Tibial nerve (tissue), 4 donors: ENCODE measurements around the gene TMEM222. TPM values are rescaled to one million over a fixed set of nuclear protein-coding genes. Genes with fewer than 3 reads are reported as not detected.
"Not testable (repeated sequence)": the region's sequence is repeated elsewhere in the genome, so short reads cannot be mapped to it uniquely, and the experiment has no call there.

Experiments used
- DNase-seq, 2 donors: peaks; one replicate each; pipeline ENCODE4 v3.0.0-alpha.2; 2019; ENCODE audit warnings: low spot score in 2 of 2
- H3K27ac ChIP-seq, 4 donors: fragments of 200-600 bp; sonication (generic) in 3 of 4; one replicate each; pipeline ENCODE4 v1.5.1; 2017 to 2019; ENCODE audit warnings: mild to moderate bottlenecking in 1 of 4
- H3K27me3 ChIP-seq, 2 donors: fragments of 200-600 bp; sonication (generic) in 1 of 2; one replicate each; pipeline versions ENCODE4 v1.5.1 to v1.6.0; 2017 to 2019
- H3K36me3 ChIP-seq, 3 donors: fragments of 200-600 bp; sonication (generic); one replicate each; pipeline ENCODE4 v1.5.1; 2018 to 2019
- H3K4me1 ChIP-seq, 4 donors: fragments of 200-600 bp; sonication (generic) in 3 of 4; one replicate each; pipeline ENCODE4 v1.5.1; 2017 to 2019
- H3K4me3 ChIP-seq, 4 donors: fragments of 200-600 bp; sonication (generic) in 3 of 4; one replicate each; pipeline ENCODE4 v1.5.1; 2017 to 2019; ENCODE audit warnings: mild to moderate bottlenecking in 1 of 4, moderate library complexity in 1 of 4
- H3K9me3 ChIP-seq, 4 donors: fragments of 200-600 bp; sonication (generic) in 3 of 4; one replicate each; pipeline ENCODE4 v1.5.1; 2017 to 2019
- CTCF ChIP-seq, 5 experiments: fragments of 200-600 bp in 3 of 5; fragments of 450-650 bp in 2 of 5; sonication (generic) in 3 of 5; IDR thresholded peaks; one replicate each; pipeline ENCODE4 v1.5.1; 2016 to 2019; ENCODE audit warnings: antibody characterized with exemption in 5 of 5, mild to moderate bottlenecking in 3 of 5, moderate library complexity in 2 of 5
- EP300 ChIP-seq, 2 donors: sonication (generic); formaldehyde crosslinking; IDR thresholded peaks; one replicate each; pipeline ENCODE4 v1.6.1; 2017; ENCODE audit warnings: antibody characterized with exemption in 2 of 2, mild to moderate bottlenecking in 1 of 2
- POLR2A ChIP-seq, 2 donors: fragments of 450-650 bp; IDR thresholded peaks; one replicate each; pipeline ENCODE4 v1.6.1; 2017; ENCODE audit warnings: antibody characterized with exemption in 2 of 2, mild to moderate bottlenecking in 2 of 2, moderate library complexity in 2 of 2
- WGBS, 2 donors: methylation state at CpG; one replicate each; pipeline ENCODE4 v1.1.5; 2018; 5-methylcytosine and 5-hydroxymethylcytosine counted together
- total RNA-seq, 4 donors: library from RNA; depleted of rRNA; stranded (reverse); fragments of >200 nt; gene quantifications; one replicate each; pipeline ENCODE4 v1.1.0, GENCODE V29; 2016

Gene TMEM222
- total RNA-seq, 4 donors from 2014 or later = 21.4 to 35.4 (median 27.5) TPM

- TF ChIP-seq POLR2A (IDR thresholded peaks at IDR 0.05) (no peak), CTCF (IDR thresholded peaks at IDR 0.05) (no peak), EP300 (IDR thresholded peaks at IDR 0.05) (no peak)
- peaks cover 0 to 51% (median 8%) of the 10 kb centered on the region in 3 donors for H3K36me3 ChIP-seq
- H3K27me3 ChIP-seq = no peaks in the 10 kb centered on the region
- H3K4me1 ChIP-seq = no peaks in the 10 kb centered on the region
- no peak overlapping the region for H3K27ac ChIP-seq
- 78% methylated on average over 2 of the region's 2 CpGs for WGBS, 2 donors
- H3K4me3 ChIP-seq = no peak overlapping the region
- DNase-seq = no peak
- no peaks in the 10 kb centered on the region for H3K9me3 ChIP-seq
These were observed 36.7 kb upstream of the TMEM222 start for GRCh38 chr1:27285274-27285660.

DNA sequence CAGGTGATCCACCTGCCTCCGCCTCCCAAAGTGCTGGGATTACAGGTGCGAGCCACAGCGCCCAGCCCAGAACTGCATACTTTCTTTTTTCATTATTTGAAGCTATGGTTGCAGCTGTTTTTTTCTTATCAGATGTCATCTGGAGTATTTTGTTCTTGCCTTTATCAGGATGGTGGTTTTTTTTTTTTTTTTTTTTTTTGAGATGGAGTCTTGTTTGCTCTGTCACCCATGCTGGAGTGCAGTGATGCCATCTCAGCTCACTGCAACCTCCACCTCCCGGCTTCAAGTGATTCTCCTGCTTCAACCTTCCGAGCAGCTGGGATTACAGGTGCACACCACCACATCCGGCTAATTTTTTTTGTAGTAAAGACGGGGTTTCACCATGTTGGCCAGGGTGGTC is 36.1 kb upstream of the TMEM222 start:
- H3K36me3 ChIP-seq = peaks cover 0 to 56% (median 8%) of the 10 kb centered on the region in 3 donors
- not testable (repeated sequence) for H3K27ac ChIP-seq, DNase-seq, H3K4me3 ChIP-seq, H3K4me1 ChIP-seq, H3K27me3 ChIP-seq, H3K9me3 ChIP-seq
- WGBS, 2 donors = 96 to 98% methylated on average over 7 of the region's 7 CpGs

DNA sequence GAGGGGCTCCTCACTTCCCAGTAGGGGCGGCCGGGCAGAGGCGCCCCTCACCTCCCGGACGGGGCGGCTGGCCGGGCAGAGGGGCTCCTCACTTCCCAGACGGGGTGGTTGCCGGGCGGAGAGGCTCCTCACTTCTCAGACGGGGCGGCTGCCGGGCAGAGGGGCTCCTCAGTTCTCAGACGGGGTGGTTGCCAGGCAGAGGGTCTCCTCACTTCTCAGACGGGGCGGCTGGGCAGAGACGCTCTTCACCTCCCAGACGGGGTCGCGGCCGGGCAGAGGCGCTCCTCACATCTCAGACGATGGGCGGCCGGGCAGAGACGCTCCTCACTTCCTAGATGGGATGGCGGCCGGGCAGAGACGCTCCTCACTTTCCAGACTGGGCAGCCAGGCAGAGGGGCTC is 32.8 kb upstream of the TMEM222 start:
- not testable (repeated sequence) for H3K27ac ChIP-seq, H3K4me1 ChIP-seq, H3K27me3 ChIP-seq, H3K9me3 ChIP-seq, DNase-seq, H3K4me3 ChIP-seq
- WGBS, 2 donors = 92 to 94% methylated on average over 14 to 16 of the region's 29 CpGs
- peaks cover 0 to 60% (median 15%) of the 10 kb centered on the region in 3 donors for H3K36me3 ChIP-seq

DNA sequence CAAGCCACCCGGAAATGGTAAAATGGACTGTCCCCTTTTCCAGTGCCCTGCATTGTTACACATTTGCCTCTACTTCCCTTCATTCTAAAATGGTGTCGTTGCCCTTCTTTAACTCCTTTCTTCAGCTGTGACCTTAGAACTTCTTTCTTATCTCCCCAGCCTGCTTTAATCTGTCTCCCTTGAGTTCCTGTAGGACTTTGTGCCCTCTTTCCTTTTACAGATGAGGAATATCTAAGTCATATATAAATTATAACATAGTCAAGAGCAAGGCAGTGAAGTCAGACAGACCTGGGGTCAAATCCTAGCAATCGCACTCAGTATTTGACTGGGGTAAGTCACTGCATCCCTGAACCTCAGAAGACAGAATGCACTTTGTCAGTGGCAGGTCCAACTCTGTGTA is 31.4 kb upstream of the TMEM222 start:
- Histone ChIP-seq H3K9me3 (no peaks in the 10 kb centered on the region), H3K4me1 (no peaks in the 10 kb centered on the region), H3K36me3 (peaks cover 0 to 74% (median 21%) of the 10 kb centered on the region in 3 donors), H3K4me3 (no peak overlapping the region), H3K27ac (no peak overlapping the region), H3K27me3 (no peaks in the 10 kb centered on the region)
- 84 to 91% methylated on average over 3 of the region's 3 CpGs for WGBS, 2 donors
- TF ChIP-seq EP300 (IDR thresholded peaks at IDR 0.05) = no peak
- no peak for TF ChIP-seq POLR2A (IDR thresholded peaks at IDR 0.05)
- no peak for TF ChIP-seq CTCF (IDR thresholded peaks at IDR 0.05)
- DNase-seq = no peak

GRCh38 chr1:27292106-27292505 is 29.9 kb upstream of the TMEM222 start:
- H3K36me3 ChIP-seq = peaks cover 0 to 85% (median 22%) of the 10 kb centered on the region in 3 donors
- H3K27ac ChIP-seq = no peak overlapping the region
- no peaks in the 10 kb centered on the region for H3K9me3 ChIP-seq
- no peak overlapping the region for H3K4me3 ChIP-seq
- peaks cover 0 to 4% (median 0%) of the 10 kb centered on the region in 4 donors for H3K4me1 ChIP-seq
- DNase-seq = no peak
- no peak for TF ChIP-seq POLR2A (IDR thresholded peaks at IDR 0.05)
- TF ChIP-seq EP300 (IDR thresholded peaks at IDR 0.05) = no peak
- no peak for TF ChIP-seq CTCF (IDR thresholded peaks at IDR 0.05)
- H3K27me3 ChIP-seq = no peaks in the 10 kb centered on the region
- 89 to 90% methylated on average over 5 of the region's 5 CpGs for WGBS, 2 donors

- no peak for DNase-seq
- peaks cover 0 to 11% (median 4%) of the 10 kb centered on the region in 4 donors for H3K4me1 ChIP-seq
- peaks cover 0 to 92% (median 28%) of the 10 kb centered on the region in 3 donors for H3K36me3 ChIP-seq
- H3K9me3 ChIP-seq = no peaks in the 10 kb centered on the region
- H3K27me3 ChIP-seq = no peaks in the 10 kb centered on the region
- H3K27ac ChIP-seq = no peak overlapping the region
- H3K4me3 ChIP-seq = no peak overlapping the region
- WGBS, 2 donors = 89 to 96% methylated on average over 8 of the region's 8 CpGs
- TF ChIP-seq POLR2A (IDR thresholded peaks at IDR 0.05) = no peak
- TF ChIP-seq CTCF (IDR thresholded peaks at IDR 0.05) = no peak
- TF ChIP-seq EP300 (IDR thresholded peaks at IDR 0.05) = no peak
These were observed 28.0 kb upstream of the TMEM222 start for GRCh38 chr1:27293915-27294314.
